H1 (cell line): ENCODE results near the gene CXCL16. TPM values are rescaled to one million over a fixed set of nuclear protein-coding genes. Genes with fewer than 3 reads are reported as not detected.

Experiments used
- polyA plus RNA-seq, 7 experiments: library from polyadenylated mRNA; depleted of rRNA in 3 of 7; stranded (reverse) in 5 of 7; unstranded in 2 of 7; fragments of >200 nt in 5 of 7; fragments of 200-250 nt in 2 of 7; gene quantifications; 1 replicate in 5 of 7; 2 replicates in 1 of 7; 4 replicates in 1 of 7; pipeline versions ENCODE4 v1.2.1 to v1.2.3, GENCODE V29; 2011 to 2013; ENCODE audit warnings: missing spikeins in 2 of 7, mixed read lengths in 2 of 7
- total RNA-seq: library from RNA; stranded (reverse); fragmentation: NEBNext Ultra II Directional; extraction: Animal tissue kit (Norgen Biotek cat#: 25700); gene quantifications from 2 replicates; pipeline ENCODE4 v1.2.1, GENCODE V29; 2021

The CXCL16 gene
- total and polyA plus RNA-seq, 2 of the 8 experiments (the other 6 are each of a cell fraction or from before 2014, with no cell fraction given) = 3.5 to 4.8 TPM

Other genes with a start within 250 kb of the CXCL16 start
- 0.98 and 1.5 TPM in 2 replicates for gene SPNS2, start 241.0 kb downstream of the CXCL16 start, total RNA-seq
- gene SPNS2, start 241.0 kb downstream of the CXCL16 start, polyA plus RNA-seq (2011; rRNA removed) = 1.2 and 1.9 TPM in 2 replicates
- 151 and 153 TPM in 2 replicates for gene MYBBP1A, start 184.5 kb downstream of the CXCL16 start, total RNA-seq
- gene MYBBP1A, start 184.5 kb downstream of the CXCL16 start, polyA plus RNA-seq (2011; rRNA removed) = 46.8 and 79.9 TPM in 2 replicates
- not detected in 2 replicates for gene GGT6, start 179.4 kb downstream of the CXCL16 start, total RNA-seq
- 0.18 and 0.30 TPM in 2 replicates for gene GGT6, start 179.4 kb downstream of the CXCL16 start, polyA plus RNA-seq (2011; rRNA removed)
- 3.7 and 4.5 TPM in 2 replicates for gene SMTNL2, start 155.4 kb downstream of the CXCL16 start, total RNA-seq
- 3.6 and 4.6 TPM in 2 replicates for gene SMTNL2, start 155.4 kb downstream of the CXCL16 start, polyA plus RNA-seq (2011; rRNA removed)
- gene ALOX15, start 98.2 kb downstream of the CXCL16 start, total RNA-seq = 1.5 TPM in 2 replicates
- gene ALOX15, start 98.2 kb downstream of the CXCL16 start, polyA plus RNA-seq (2011; rRNA removed) = 1.7 and 2.2 TPM in 2 replicates
- gene PELP1, start 35.8 kb downstream of the CXCL16 start, total RNA-seq = 184 and 185 TPM in 2 replicates
- gene PELP1, start 35.8 kb downstream of the CXCL16 start, polyA plus RNA-seq (2011; rRNA removed) = 75.6 and 160 TPM in 2 replicates
- gene ARRB2, start 29.3 kb downstream of the CXCL16 start, total RNA-seq = 95.6 and 101 TPM in 2 replicates
- 72.4 and 96.0 TPM in 2 replicates for gene ARRB2, start 29.3 kb downstream of the CXCL16 start, polyA plus RNA-seq (2011; rRNA removed)
- 18.8 and 21.6 TPM in 2 replicates for gene MED11, start 8.5 kb downstream of the CXCL16 start, total RNA-seq
- gene MED11, start 8.5 kb downstream of the CXCL16 start, polyA plus RNA-seq (2011; rRNA removed) = 36.0 and 40.0 TPM in 2 replicates
- gene ZMYND15, start 95 bp downstream of the CXCL16 start, total RNA-seq = 0.48 and 0.58 TPM in 2 replicates
- gene ZMYND15, start 95 bp downstream of the CXCL16 start, polyA plus RNA-seq (2011; rRNA removed) = 0.53 and 0.86 TPM in 2 replicates
- gene TM4SF5, start 32.0 kb upstream of the CXCL16 start, total RNA-seq = not detected in 2 replicates
- gene TM4SF5, start 32.0 kb upstream of the CXCL16 start, polyA plus RNA-seq (2011; rRNA removed) = not detected in 2 replicates
- not detected in 2 replicates for gene VMO1, start 46.4 kb upstream of the CXCL16 start, total RNA-seq
- gene VMO1, start 46.4 kb upstream of the CXCL16 start, polyA plus RNA-seq (2011; rRNA removed) = 0.30 and 0.78 TPM in 2 replicates
- not detected in 2 replicates for gene GLTPD2, start 49.0 kb upstream of the CXCL16 start, total RNA-seq
- gene GLTPD2, start 49.0 kb upstream of the CXCL16 start, polyA plus RNA-seq (2011; rRNA removed) = 0.06 TPM in 1 of 2 replicates, not detected in the other
- gene PSMB6, start 56.2 kb upstream of the CXCL16 start, total RNA-seq = 264 and 278 TPM in 2 replicates
- gene PSMB6, start 56.2 kb upstream of the CXCL16 start, polyA plus RNA-seq (2011; rRNA removed) = 635 and 737 TPM in 2 replicates
- 48.4 and 53.0 TPM in 2 replicates for gene PLD2, start 67.2 kb upstream of the CXCL16 start, total RNA-seq
- 44.3 and 59.8 TPM in 2 replicates for gene PLD2, start 67.2 kb upstream of the CXCL16 start, polyA plus RNA-seq (2011; rRNA removed)
- 74.4 and 77.7 TPM in 2 replicates for gene MINK1, start 93.4 kb upstream of the CXCL16 start, total RNA-seq
- gene MINK1, start 93.4 kb upstream of the CXCL16 start, polyA plus RNA-seq (2011; rRNA removed) = 26.9 and 44.8 TPM in 2 replicates
- 0.38 and 0.39 TPM in 2 replicates for gene C17orf107, start 159.6 kb upstream of the CXCL16 start, total RNA-seq
- gene C17orf107, start 159.6 kb upstream of the CXCL16 start, polyA plus RNA-seq (2011; rRNA removed) = 0.45 and 0.67 TPM in 2 replicates
- gene CHRNE, start 163.2 kb upstream of the CXCL16 start, total RNA-seq = 0.15 and 0.40 TPM in 2 replicates
- 0.33 and 0.63 TPM in 2 replicates for gene CHRNE, start 163.2 kb upstream of the CXCL16 start, polyA plus RNA-seq (2011; rRNA removed)
- gene GP1BA, start 192.3 kb upstream of the CXCL16 start, total RNA-seq = not detected in 2 replicates
- not detected in 2 replicates for gene GP1BA, start 192.3 kb upstream of the CXCL16 start, polyA plus RNA-seq (2011; rRNA removed)
- 55.9 and 65.2 TPM in 2 replicates for gene SLC25A11, start 200.1 kb upstream of the CXCL16 start, total RNA-seq
- gene SLC25A11, start 200.1 kb upstream of the CXCL16 start, polyA plus RNA-seq (2011; rRNA removed) = 97.0 and 136 TPM in 2 replicates
- gene RNF167, start 200.3 kb upstream of the CXCL16 start, total RNA-seq = 140 and 147 TPM in 2 replicates
- gene RNF167, start 200.3 kb upstream of the CXCL16 start, polyA plus RNA-seq (2011; rRNA removed) = 281 and 284 TPM in 2 replicates
- 1,355 and 1,387 TPM in 2 replicates for gene PFN1, start 208.6 kb upstream of the CXCL16 start, total RNA-seq
- gene PFN1, start 208.6 kb upstream of the CXCL16 start, polyA plus RNA-seq (2011; rRNA removed) = 1,949 and 2,147 TPM in 2 replicates
- gene ENO3, start 211.2 kb upstream of the CXCL16 start, total RNA-seq = 24.1 and 25.7 TPM in 2 replicates
- 25.0 and 36.4 TPM in 2 replicates for gene ENO3, start 211.2 kb upstream of the CXCL16 start, polyA plus RNA-seq (2011; rRNA removed)
- 81.9 and 83.6 TPM in 2 replicates for gene SPAG7, start 227.9 kb upstream of the CXCL16 start, total RNA-seq
- gene SPAG7, start 227.9 kb upstream of the CXCL16 start, polyA plus RNA-seq (2011; rRNA removed) = 74.2 and 82.1 TPM in 2 replicates
- gene CAMTA2, start 247.7 kb upstream of the CXCL16 start, total RNA-seq = 11.4 and 12.0 TPM in 2 replicates
- 5.5 and 13.7 TPM in 2 replicates for gene CAMTA2, start 247.7 kb upstream of the CXCL16 start, polyA plus RNA-seq (2011; rRNA removed)